ENCODE measurements around the gene JAK1. TPM values are rescaled to one million over a fixed set of nuclear protein-coding genes. Genes with fewer than 3 reads are reported as not detected.

JAK1 gene
- total and polyA plus RNA-seq, 11 donors, result 20.5 to 189 (median 94.8) TPM

GRCh38 chr1:64973061-64973647 is 6.8 kb upstream of the JAK1 start:
- 73 to 90% (median 85%) methylated on average over 3 of the region's 3 CpGs for WGBS, 4 donors
- ATAC-seq (no peak), DNase-seq (no peak)
- H3K27ac ChIP-seq, result no peak overlapping the region
- H3K4me1 ChIP-seq, result peaks cover 0 to 9% (median 0%) of the 10 kb centered on the region in 12 donors
- intact Hi-C loops (cut with DNase I), result no loop called here
- no peak for TF ChIP-seq POLR2A (IDR thresholded peaks at IDR 0.05)
- TF ChIP-seq CTCF (IDR thresholded peaks at IDR 0.05), result no peak
- no peaks in the 10 kb centered on the region for H3K27me3 ChIP-seq
- peaks cover 0 to 13% (median 0%) of the 10 kb centered on the region in 9 donors for H3K36me3 ChIP-seq
- H3K4me3 ChIP-seq, result no peak overlapping the region
- no peaks in the 10 kb centered on the region for H3K9me3 ChIP-seq

GRCh38 chr1:64969305-64970046 is 3.1 kb upstream of the JAK1 start:
- ATAC-seq (no peak), DNase-seq (no peak)
- Histone ChIP-seq H3K27ac (peak overlapping the region in 1 of 12 donors; percentile 11), H3K27me3 (no peaks in the 10 kb centered on the region), H3K4me1 (peaks cover 0 to 18% (median 11%) of the 10 kb centered on the region in 12 donors), H3K36me3 (peaks cover 0 to 3% (median 0%) of the 10 kb centered on the region in 9 donors), H3K4me3 (no peak overlapping the region), H3K9me3 (no peaks in the 10 kb centered on the region)
- intact Hi-C loops (cut with DNase I), result loop anchor here in 8 of 10 donors (5.0 to 10.0 kb wide), 8 partner anchors 33 to 105 kb away; no protein-coding TSS in a partner anchor
- TF ChIP-seq POLR2A (IDR thresholded peaks at IDR 0.05), result no peak
- no peak for TF ChIP-seq CTCF (IDR thresholded peaks at IDR 0.05)
- WGBS, 4 donors, result 78 to 85% (median 83%) methylated on average over 9 of the region's 9 CpGs

GRCh38 chr1:64967381-64967780 is 1.0 kb upstream of the JAK1 start:
- H3K27me3 ChIP-seq, result no peaks in the 10 kb centered on the region
- intact Hi-C loops (cut with DNase I), result loop anchor here in 8 of 10 donors (2.0 to 10.0 kb wide), 10 partner anchors 35 to 103 kb away; no protein-coding TSS in a partner anchor
- peak in 1 of 4 donors; percentile 16 for ATAC-seq
- 53 to 61% (median 61%) methylated on average over 6 of the region's 6 CpGs for WGBS, 4 donors
- no peaks in the 10 kb centered on the region for H3K9me3 ChIP-seq
- peaks cover 0 to 36% (median 25%) of the 10 kb centered on the region in 12 donors for H3K4me1 ChIP-seq
- H3K36me3 ChIP-seq, result peaks cover 0 to 3% (median 0%) of the 10 kb centered on the region in 9 donors
- DNase-seq, result no peak
- peak overlapping the region in 2 of 12 donors; percentile 83 to 88 for H3K4me3 ChIP-seq
- H3K27ac ChIP-seq, result peak overlapping the region in 4 of 12 donors; percentile 82 to 100 (median 98)
- TF ChIP-seq CTCF (IDR thresholded peaks at IDR 0.05), result no peak
- TF ChIP-seq POLR2A (IDR thresholded peaks at IDR 0.05), result no peak
